Peyer's patch (tissue), 4 donors: ENCODE measurements around the gene VSIR. TPM values are rescaled to one million over a fixed set of nuclear protein-coding genes. Genes with fewer than 3 reads are reported as not detected.

ENCODE experiments used
- DNase-seq, 3 donors: peaks; one replicate each; pipeline ENCODE4 v3.0.0-alpha.2; 2017 to 2019
- H3K27ac ChIP-seq, 4 donors: fragments of 200-600 bp; sonication (generic); one replicate each; pipeline ENCODE4 v1.5.1; 2016 to 2019
- H3K27me3 ChIP-seq, 2 donors: fragments of 200-600 bp; sonication (generic); one replicate each; pipeline ENCODE4 v1.5.1; 2019
- H3K36me3 ChIP-seq, 3 donors: fragments of 200-600 bp; sonication (generic); one replicate each; pipeline ENCODE4 v1.5.1; 2016 to 2019
- H3K4me1 ChIP-seq, 4 donors: fragments of 200-600 bp; sonication (generic); one replicate each; pipeline ENCODE4 v1.5.1; 2016 to 2019
- H3K4me3 ChIP-seq, 4 donors: fragments of 200-600 bp; sonication (generic); 1 replicate in 3 of 4; 2 replicates in 1 of 4; pipeline ENCODE4 v1.5.1; 2016 to 2019; ENCODE audit warnings: mild to moderate bottlenecking in 1 of 4
- H3K9me3 ChIP-seq, 4 donors: fragments of 200-600 bp; sonication (generic); one replicate each; pipeline ENCODE4 v1.5.1; 2016 to 2019; ENCODE audit warnings: mild to moderate bottlenecking in 1 of 4
- CTCF ChIP-seq, 6 experiments: fragments of 450-650 bp in 4 of 6; fragments of 200-600 bp in 2 of 6; sonication (generic) in 1 of 6; IDR thresholded peaks; one replicate each; pipeline ENCODE4 v1.5.1; 2017 to 2019; ENCODE audit warnings: antibody characterized with exemption in 6 of 6, mild to moderate bottlenecking in 3 of 6, moderate library complexity in 1 of 6
- POLR2A ChIP-seq, 2 donors: fragments of 450-650 bp; IDR thresholded peaks; one replicate each; pipeline ENCODE4 v1.5.1; 2017; ENCODE audit warnings: antibody characterized with exemption in 2 of 2, mild to moderate bottlenecking in 2 of 2, moderate library complexity in 2 of 2
- total RNA-seq, 4 donors: library from RNA; depleted of rRNA; stranded (reverse); fragments of >200 nt; gene quantifications; one replicate each; pipeline ENCODE4 v1.1.0, GENCODE V29; 2016

VSIR gene
- total RNA-seq, 4 donors from 2014 or later = 38.0 to 169 (median 127) TPM

- Histone ChIP-seq H3K4me1 (peaks cover 8 to 73% (median 65%) of the 10 kb centered on the region in 4 donors), H3K9me3 (no peaks in the 10 kb centered on the region), H3K4me3 (peak overlapping the region; percentile 70 to 92 (median 79)), H3K27me3 (no peaks in the 10 kb centered on the region), H3K27ac (peak overlapping the region; percentile 84 to 99 (median 90)), H3K36me3 (no peaks in the 10 kb centered on the region)
- peak in 1 of 2 donors; percentile 50 for TF ChIP-seq POLR2A (IDR thresholded peaks at IDR 0.05)
- no peak for TF ChIP-seq CTCF (IDR thresholded peaks at IDR 0.05)
- DNase-seq = peak in 1 of 3 donors; percentile 57
Measured at GRCh38 chr10:71771821-71772617, 1.3 kb downstream of the VSIR start.

- DNase-seq = peak in 1 of 3 donors; percentile 47
- H3K36me3 ChIP-seq = no peaks in the 10 kb centered on the region
- no peaks in the 10 kb centered on the region for H3K27me3 ChIP-seq
- peak overlapping the region; percentile 84 to 99 (median 90) for H3K27ac ChIP-seq
- TF ChIP-seq POLR2A (IDR thresholded peaks at IDR 0.05) (no peak), CTCF (IDR thresholded peaks at IDR 0.05) (no peak)
- peak overlapping the region; percentile 70 to 92 (median 79) for H3K4me3 ChIP-seq
- H3K9me3 ChIP-seq = no peaks in the 10 kb centered on the region
- H3K4me1 ChIP-seq = peaks cover 15 to 80% (median 69%) of the 10 kb centered on the region in 4 donors
Measured at GRCh38 chr10:71771204-71771603, 2.1 kb downstream of the VSIR start.

GRCh38 chr10:71770789-71771188 is 2.5 kb downstream of the VSIR start:
- peaks cover 19 to 83% (median 69%) of the 10 kb centered on the region in 4 donors for H3K4me1 ChIP-seq

GRCh38 chr10:71770255-71770654 is 3.1 kb downstream of the VSIR start:
- H3K36me3 ChIP-seq = no peaks in the 10 kb centered on the region
- no peaks in the 10 kb centered on the region for H3K9me3 ChIP-seq
- peak overlapping the region in 3 of 4 donors; percentile 70 to 92 (median 80) for H3K4me3 ChIP-seq
- peaks cover 21 to 83% (median 68%) of the 10 kb centered on the region in 4 donors for H3K4me1 ChIP-seq
- DNase-seq = no peak
- no peaks in the 10 kb centered on the region for H3K27me3 ChIP-seq
- peak overlapping the region; percentile 84 to 99 (median 90) for H3K27ac ChIP-seq
- TF ChIP-seq CTCF (IDR thresholded peaks at IDR 0.05) = no peak
- TF ChIP-seq POLR2A (IDR thresholded peaks at IDR 0.05) = no peak

More at GRCh38 chr10:71770789-71771188, 2.5 kb downstream of the VSIR start:
- Histone ChIP-seq H3K4me3 (peak overlapping the region; percentile 70 to 92 (median 79)), H3K9me3 (no peaks in the 10 kb centered on the region), H3K27ac (peak overlapping the region; percentile 84 to 99 (median 90)), H3K27me3 (no peaks in the 10 kb centered on the region), H3K36me3 (no peaks in the 10 kb centered on the region)
- TF ChIP-seq CTCF (IDR thresholded peaks at IDR 0.05) = no peak
- no peak for TF ChIP-seq POLR2A (IDR thresholded peaks at IDR 0.05)
- DNase-seq = no peak

GRCh38 chr10:71769279-71769823 is 4.0 kb downstream of the VSIR start:
- Histone ChIP-seq H3K27ac (peak overlapping the region; percentile 84 to 99 (median 90)), H3K9me3 (no peaks in the 10 kb centered on the region), H3K36me3 (no peaks in the 10 kb centered on the region), H3K4me1 (peaks cover 21 to 86% (median 61%) of the 10 kb centered on the region in 4 donors), H3K4me3 (peak overlapping the region; percentile 19 to 92 (median 49)), H3K27me3 (no peaks in the 10 kb centered on the region)
- no peak for DNase-seq
- TF ChIP-seq CTCF (IDR thresholded peaks at IDR 0.05) (no peak), POLR2A (IDR thresholded peaks at IDR 0.05) (no peak)
